ENCODE data around the gene CSKMT.

DNA sequence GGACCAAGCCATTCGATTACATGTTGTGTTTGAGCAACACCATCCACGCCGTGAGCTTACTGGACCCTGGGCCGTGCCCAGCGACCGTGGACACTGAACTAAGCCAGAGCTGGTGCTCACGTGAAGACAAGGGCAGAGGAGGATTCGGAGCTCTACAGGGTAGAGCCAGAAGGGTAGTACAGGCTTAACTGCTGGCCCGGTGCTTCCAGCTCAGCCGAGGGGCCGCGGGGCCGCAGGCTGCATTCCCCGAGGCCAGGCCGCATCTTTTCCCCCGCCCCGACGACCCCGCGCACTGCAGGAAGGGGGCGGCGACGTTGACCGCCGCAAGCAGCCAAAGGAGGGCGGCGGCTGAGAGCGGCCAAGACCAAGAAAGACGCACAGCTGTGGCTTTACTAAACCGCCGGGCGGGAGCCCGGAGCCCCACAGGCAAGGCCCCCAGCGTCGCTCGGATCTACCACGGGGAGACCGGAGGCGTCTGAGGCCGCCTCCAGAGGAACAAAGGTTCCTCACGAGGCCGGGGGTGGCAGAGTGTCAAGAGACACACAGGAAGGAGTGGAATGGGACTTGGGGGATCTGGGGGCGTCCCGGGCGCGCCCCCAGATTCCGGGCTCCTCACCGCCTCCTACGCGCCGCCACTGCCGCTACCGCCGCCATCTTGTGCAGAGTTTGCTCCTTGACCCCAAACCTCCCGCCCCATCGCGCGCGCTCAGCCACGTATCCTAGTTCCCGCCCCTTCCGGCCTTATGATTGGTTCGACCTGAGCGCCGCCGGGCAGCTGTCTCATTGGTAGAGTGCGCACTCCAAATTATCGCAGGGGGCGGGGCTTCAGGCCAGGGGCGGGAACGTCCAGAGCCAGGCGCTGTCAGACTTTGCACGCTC lies 18.9 kb upstream of the CSKMT start, which contains the start of gene GANAB:
- TF ChIP-seq, protein P1, sequence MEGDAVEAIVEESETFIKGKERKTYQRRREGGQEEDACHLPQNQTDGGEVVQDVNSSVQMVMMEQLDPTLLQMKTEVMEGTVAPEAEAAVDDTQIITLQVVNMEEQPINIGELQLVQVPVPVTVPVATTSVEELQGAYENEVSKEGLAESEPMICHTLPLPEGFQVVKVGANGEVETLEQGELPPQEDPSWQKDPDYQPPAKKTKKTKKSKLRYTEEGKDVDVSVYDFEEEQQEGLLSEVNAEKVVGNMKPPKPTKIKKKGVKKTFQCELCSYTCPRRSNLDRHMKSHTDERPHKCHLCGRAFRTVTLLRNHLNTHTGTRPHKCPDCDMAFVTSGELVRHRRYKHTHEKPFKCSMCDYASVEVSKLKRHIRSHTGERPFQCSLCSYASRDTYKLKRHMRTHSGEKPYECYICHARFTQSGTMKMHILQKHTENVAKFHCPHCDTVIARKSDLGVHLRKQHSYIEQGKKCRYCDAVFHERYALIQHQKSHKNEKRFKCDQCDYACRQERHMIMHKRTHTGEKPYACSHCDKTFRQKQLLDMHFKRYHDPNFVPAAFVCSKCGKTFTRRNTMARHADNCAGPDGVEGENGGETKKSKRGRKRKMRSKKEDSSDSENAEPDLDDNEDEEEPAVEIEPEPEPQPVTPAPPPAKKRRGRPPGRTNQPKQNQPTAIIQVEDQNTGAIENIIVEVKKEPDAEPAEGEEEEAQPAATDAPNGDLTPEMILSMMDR (conservative IDR thresholded peaks at IDR 0.05): no peak
- no peak for TF ChIP-seq EZH2 (IDR thresholded peaks at IDR 0.05; ENCODE audit: low read depth)
